Sigmoid colon (tissue), 7 donors: Measurements from ENCODE around the gene CSNK2A1. TPM values are rescaled to one million over a fixed set of nuclear protein-coding genes. Genes with fewer than 3 reads are reported as not detected.

Experiments
- DNase-seq: peaks from one replicate; pipeline ENCODE4 v3.0.0-alpha.2; 2019
- H3K27ac ChIP-seq, 4 donors: fragments of 200-600 bp; sonication (generic); one replicate each; pipeline ENCODE4 v1.5.1; 2016 to 2019; ENCODE audit warnings: mild to moderate bottlenecking in 1 of 4
- H3K27me3 ChIP-seq, 3 donors: fragments of 200-600 bp; sonication (generic); one replicate each; pipeline ENCODE4 v1.5.1; 2019; ENCODE audit warnings: mild to moderate bottlenecking in 1 of 3
- H3K36me3 ChIP-seq, 4 donors: fragments of 200-600 bp; sonication (generic); one replicate each; pipeline ENCODE4 v1.5.1; 2016 to 2019
- H3K4me1 ChIP-seq, 4 donors: fragments of 200-600 bp; sonication (generic); one replicate each; pipeline ENCODE4 v1.5.1; 2017 to 2019
- H3K4me3 ChIP-seq, 4 donors: fragments of 200-600 bp; sonication (generic); one replicate each; pipeline ENCODE4 v1.5.1; 2017 to 2019; ENCODE audit warnings: mild to moderate bottlenecking in 2 of 4, moderate library complexity in 1 of 4
- H3K9me3 ChIP-seq, 4 donors: fragments of 200-600 bp in 3 of 4; sonication (generic) in 3 of 4; one replicate each; pipeline versions ENCODE4 v1.5.1 to v1.6.1; 2013 to 2019
- CTCF ChIP-seq, 4 experiments: fragments of 450-650 bp in 3 of 4; fragments of 200-600 bp in 1 of 4; IDR thresholded peaks; one replicate each; pipeline ENCODE4 v1.5.1; 2016 to 2019; ENCODE audit warnings: antibody characterized with exemption in 4 of 4, mild to moderate bottlenecking in 3 of 4, moderate library complexity in 2 of 4
- EP300 ChIP-seq, 4 donors: sonication (generic); formaldehyde crosslinking; IDR thresholded peaks; one replicate each; pipeline ENCODE4 v1.6.1; 2017; ENCODE audit warnings: antibody characterized with exemption in 4 of 4
- POLR2A ChIP-seq, 2 donors: fragments of 450-650 bp; IDR thresholded peaks; one replicate each; pipeline ENCODE4 v1.6.1; 2016; ENCODE audit warnings: antibody characterized with exemption in 2 of 2, mild to moderate bottlenecking in 2 of 2, moderate library complexity in 2 of 2
- POLR2AphosphoS5 ChIP-seq, 4 donors: sonication (generic); formaldehyde crosslinking; IDR thresholded peaks; one replicate each; pipeline ENCODE4 v1.6.1; 2017; ENCODE audit warnings: antibody characterized with exemption in 4 of 4
- WGBS, 2 donors: extraction: QIAGEN DNeasy Blood & Tissue Kit; methylation state at CpG; one replicate each; pipeline ENCODE4 v1.1.7; 2013; 5-methylcytosine and 5-hydroxymethylcytosine counted together
- intact Hi-C: fragments of 100-400 bp; cut with DNase I; formaldehyde crosslinking; loops from one replicate; pipeline ENCODE4 v1.15.1; 2023
- polyA plus RNA-seq, 3 donors: library from polyadenylated mRNA; stranded (reverse); fragments of 200-250 nt; gene quantifications; one replicate each; pipeline ENCODE4 v1.2.3, GENCODE V29; 2013
- total RNA-seq, 4 donors: library from RNA; depleted of rRNA; stranded (reverse); fragments of >200 nt; gene quantifications; one replicate each; pipeline ENCODE4 v1.1.0, GENCODE V29; 2016
- donor health status: healthy with polysubstance abuse.
- donor health status: Bipolar disorder and iron deficiency.
- donor health status: healthy.

Gene CSNK2A1
- total and polyA plus RNA-seq, 7 donors, result 33.0 to 77.1 (median 51.5) TPM

DNA sequence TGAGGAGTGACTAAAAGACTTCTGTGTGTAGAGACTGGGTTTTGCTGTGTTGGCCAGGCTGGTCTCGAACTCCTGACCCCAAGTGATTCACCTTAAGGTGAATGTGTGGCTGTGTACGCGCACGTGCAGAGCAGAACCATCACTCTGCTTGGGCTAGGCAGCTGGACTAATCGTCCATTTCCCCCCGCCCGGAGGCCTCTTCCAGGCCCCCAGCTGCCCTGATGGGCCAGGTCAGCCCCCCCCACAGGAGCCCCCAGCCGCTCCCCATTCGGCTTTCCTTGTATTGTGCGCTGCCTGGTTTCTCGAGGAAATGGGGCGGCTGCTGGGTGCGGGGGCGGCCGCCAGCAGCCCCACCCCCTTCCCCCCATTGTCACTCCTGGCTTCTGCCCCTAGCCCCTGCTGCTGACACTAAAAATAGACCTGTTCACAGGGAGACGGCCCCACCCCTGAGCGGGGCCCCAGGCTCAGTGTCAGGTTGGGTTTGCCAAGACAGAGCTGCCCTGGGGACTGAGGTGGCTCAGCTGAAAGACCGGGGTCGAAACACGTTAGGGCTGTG is 24.6 kb upstream of the CSNK2A1 start:
- TF ChIP-seq POLR2AphosphoS5 (IDR thresholded peaks at IDR 0.05), result no peak
- no peak for TF ChIP-seq CTCF (IDR thresholded peaks at IDR 0.05)
- TF ChIP-seq EP300 (IDR thresholded peaks at IDR 0.05), result no peak
- peaks cover 13 to 70% (median 28%) of the 10 kb centered on the region in 3 donors for H3K27me3 ChIP-seq
- no peak overlapping the region for H3K27ac ChIP-seq
- DNase-seq, result no peak
- WGBS, 2 donors, result 26 to 28% methylated on average over 20 of the region's 20 CpGs
- intact Hi-C loops, result no loop called here
- no peak overlapping the region for H3K4me3 ChIP-seq
- no peaks in the 10 kb centered on the region for H3K9me3 ChIP-seq
- H3K36me3 ChIP-seq, result no peaks in the 10 kb centered on the region
- H3K4me1 ChIP-seq, result peaks cover 0 to 17% (median 8%) of the 10 kb centered on the region in 4 donors

GRCh38 chr20:564192-564591 is 20.6 kb upstream of the CSNK2A1 start:
- TF ChIP-seq POLR2AphosphoS5 (IDR thresholded peaks at IDR 0.05), result no peak
- no peak for TF ChIP-seq POLR2A (IDR thresholded peaks at IDR 0.05)
- TF ChIP-seq CTCF (IDR thresholded peaks at IDR 0.05), result no peak
- no peak for TF ChIP-seq EP300 (IDR thresholded peaks at IDR 0.05)
- 95% methylated on average over 3 of the region's 3 CpGs for WGBS, 2 donors
- Histone ChIP-seq H3K4me1 (peaks cover 0 to 4% (median 0%) of the 10 kb centered on the region in 4 donors), H3K9me3 (no peaks in the 10 kb centered on the region), H3K4me3 (no peak overlapping the region), H3K27ac (no peak overlapping the region), H3K36me3 (no peaks in the 10 kb centered on the region), H3K27me3 (peaks cover 10 to 38% (median 20%) of the 10 kb centered on the region in 3 donors)
- no peak for DNase-seq
- intact Hi-C loops, result no loop called here

GRCh38 chr20:563187-563586 is 19.6 kb upstream of the CSNK2A1 start:
- intact Hi-C loops, result no loop called here
- Histone ChIP-seq H3K4me1 (peaks cover 0 to 2% (median 0%) of the 10 kb centered on the region in 4 donors), H3K27me3 (peaks cover 6 to 28% (median 10%) of the 10 kb centered on the region in 3 donors), H3K9me3 (no peaks in the 10 kb centered on the region), H3K27ac (no peak overlapping the region), H3K4me3 (no peak overlapping the region), H3K36me3 (no peaks in the 10 kb centered on the region)
- no peak for TF ChIP-seq EP300 (IDR thresholded peaks at IDR 0.05)
- no peak for TF ChIP-seq CTCF (IDR thresholded peaks at IDR 0.05)
- no peak for TF ChIP-seq POLR2AphosphoS5 (IDR thresholded peaks at IDR 0.05)
- TF ChIP-seq POLR2A (IDR thresholded peaks at IDR 0.05), result no peak
- no peak for DNase-seq
- WGBS, 2 donors, result 87 to 90% methylated on average over 5 of the region's 5 CpGs

GRCh38 chr20:562232-562897 is 18.8 kb upstream of the CSNK2A1 start:
- DNase-seq, result no peak
- no peak overlapping the region for H3K4me3 ChIP-seq
- H3K9me3 ChIP-seq, result no peaks in the 10 kb centered on the region
- WGBS, 2 donors, result 63 to 82% methylated on average over 5 of the region's 5 CpGs
- H3K36me3 ChIP-seq, result no peaks in the 10 kb centered on the region
- TF ChIP-seq EP300 (IDR thresholded peaks at IDR 0.05) (no peak), POLR2AphosphoS5 (IDR thresholded peaks at IDR 0.05) (no peak), POLR2A (IDR thresholded peaks at IDR 0.05) (no peak), CTCF (IDR thresholded peaks at IDR 0.05) (no peak)
- intact Hi-C loops, result no loop called here
- H3K27me3 ChIP-seq, result peaks cover 0 to 20% (median 4%) of the 10 kb centered on the region in 3 donors
- no peak overlapping the region for H3K27ac ChIP-seq
- H3K4me1 ChIP-seq, result no peaks in the 10 kb centered on the region
